Gastrocnemius medialis (tissue), 4 donors: Measurements from ENCODE around the gene FRAT1. TPM values are rescaled to one million over a fixed set of nuclear protein-coding genes. Genes with fewer than 3 reads are reported as not detected.

ENCODE experiments used
- ATAC-seq, 2 donors: fragments of 150-250 bp; one replicate each; pipeline ENCODE4 v1.9.1; 2016
- DNase-seq, 2 donors: peaks; one replicate each; pipeline ENCODE4 v3.0.0-alpha.2; 2019
- H3K27ac ChIP-seq, 4 donors: fragments of 200-600 bp; sonication (generic); 1 replicate in 1 of 4; 2 replicates in 3 of 4; pipeline ENCODE4 v1.5.1; 2016 to 2018; ENCODE audit warnings: mild to moderate bottlenecking in 2 of 4, moderate library complexity in 1 of 4
- H3K27me3 ChIP-seq, 3 donors: fragments of 200-600 bp; sonication (generic) in 2 of 3; 1 replicate in 1 of 3; 2 replicates in 2 of 3; pipeline versions ENCODE4 v1.5.1 to v1.6.0; 2016 to 2019; ENCODE audit warnings: mild to moderate bottlenecking in 1 of 3, moderate library complexity in 1 of 3
- H3K36me3 ChIP-seq, 2 donors: fragments of 200-600 bp; sonication (generic) in 1 of 2; one replicate each; pipeline ENCODE4 v1.5.1; 2017 to 2018
- H3K4me1 ChIP-seq, 2 donors: fragments of 200-600 bp; sonication (generic) in 1 of 2; one replicate each; pipeline ENCODE4 v1.5.1; 2016 to 2017; ENCODE audit warnings: mild to moderate bottlenecking in 2 of 2
- H3K4me3 ChIP-seq, 4 donors: fragments of 200-600 bp; sonication (generic) in 3 of 4; 1 replicate in 1 of 4; 2 replicates in 3 of 4; pipeline ENCODE4 v1.5.1; 2016 to 2019; ENCODE audit warnings: mild to moderate bottlenecking in 2 of 4
- H3K9me3 ChIP-seq, 3 donors: fragments of 200-600 bp; sonication (generic) in 2 of 3; 1 replicate in 1 of 3; 2 replicates in 2 of 3; pipeline ENCODE4 v1.5.1; 2016 to 2019
- CTCF ChIP-seq, 5 experiments: fragments of 450-650 bp in 3 of 5; fragments of 200-600 bp in 2 of 5; sonication (generic) in 2 of 5; IDR thresholded peaks in 4 of 5; conservative IDR thresholded peaks in 1 of 5; 1 replicate in 4 of 5; 2 replicates in 1 of 5; pipeline ENCODE4 v1.5.1; 2016 to 2019; ENCODE audit warnings: antibody characterized with exemption in 5 of 5, mild to moderate bottlenecking in 3 of 5, moderate library complexity in 3 of 5
- POLR2A ChIP-seq, 2 donors: fragments of 450-650 bp; IDR thresholded peaks; one replicate each; pipeline ENCODE4 v1.6.1; 2017; ENCODE audit warnings: antibody characterized with exemption in 2 of 2, mild to moderate bottlenecking in 2 of 2, moderate library complexity in 2 of 2
- in situ Hi-C, 4 donors: fragments of 200-750 bp; cut with MboI; loops; one replicate each; pipeline versions ENCODE4 v1.15.0 to v1.8.0; 2017; ENCODE audit warnings: low sequenced_read_pairs in 4 of 4
- intact Hi-C: fragments of 100-400 bp; cut with DNase I; formaldehyde crosslinking; loops from one replicate; pipeline ENCODE4 v1.15.1; 2023; ENCODE audit warnings: low total_unique reads
- total RNA-seq, 4 donors: library from RNA; depleted of rRNA; stranded (reverse); fragments of >200 nt; gene quantifications; one replicate each; pipeline versions ENCODE4 v1.1.0 to v1.2.3, GENCODE V29; 2016

The FRAT1 gene
- total RNA-seq, 4 donors from 2014 or later, result 1.7 to 7.6 (median 3.2) TPM

- Histone ChIP-seq H3K4me1 (peaks cover 9 to 10% of the 10 kb centered on the region in 2 donors), H3K27ac (peak overlapping the region; percentile 87 to 95 (median 88)), H3K27me3 (no peaks in the 10 kb centered on the region), H3K36me3 (no peaks in the 10 kb centered on the region), H3K9me3 (no peaks in the 10 kb centered on the region), H3K4me3 (peak overlapping the region; percentile 79 to 97 (median 87))
- in situ Hi-C loops, result no loop called here
- DNase-seq (no peak), ATAC-seq (no peak)
- TF ChIP-seq CTCF (IDR thresholded peaks at IDR 0.05 in 4 of 5, conservative IDR thresholded peaks at IDR 0.05 in 1 of 5) (no peak), POLR2A (IDR thresholded peaks at IDR 0.05) (no peak)
- intact Hi-C loops, result loop anchor here (1.0 to 5.0 kb wide), 2 partner anchors 28 to 41 kb away; partner anchors contain the start of genes FRAT1 and FRAT2
Measured at GRCh38 chr10:97291357-97292096, 27.5 kb upstream of the FRAT1 start.

- in situ Hi-C loops (no loop called here), intact Hi-C loops (loop anchor here (1.0 to 5.0 kb wide), 2 partner anchors 27 to 40 kb away; partner anchors contain the start of genes FRAT1 and FRAT2)
- no peaks in the 10 kb centered on the region for H3K9me3 ChIP-seq
- H3K27ac ChIP-seq, result peak within 1 kb of the TSS; percentile 87 to 95 (median 88)
- DNase-seq (peak; percentile 97), ATAC-seq (peak; percentile 100)
- H3K27me3 ChIP-seq, result no peaks in the 10 kb centered on the region
- TF ChIP-seq CTCF (IDR thresholded peaks at IDR 0.05 in 4 of 5, conservative IDR thresholded peaks at IDR 0.05 in 1 of 5) (no peak), POLR2A (IDR thresholded peaks at IDR 0.05) (peak; percentile 38 to 66)
- H3K4me1 ChIP-seq, result peaks cover 9 to 10% of the 10 kb centered on the region in 2 donors
- peak within 1 kb of the TSS; percentile 79 to 97 (median 87) for H3K4me3 ChIP-seq
- no peaks in the 10 kb centered on the region for H3K36me3 ChIP-seq
Measured at GRCh38 chr10:97292097-97292861, 26.8 kb upstream of the FRAT1 start, which contains the start of gene ARHGAP19. Gene ARHGAP19 (minus strand): TSS chr10:97292637. CDS start chr10:97292627, 10 bp downstream.

- in situ Hi-C loops, result no loop called here
- no peak for DNase-seq
- Histone ChIP-seq H3K9me3 (no peaks in the 10 kb centered on the region), H3K27ac (peak overlapping the region in 1 of 4 donors; percentile 89), H3K4me3 (peak overlapping the region in 2 of 4 donors; percentile 79 to 95), H3K36me3 (no peaks in the 10 kb centered on the region), H3K27me3 (no peaks in the 10 kb centered on the region), H3K4me1 (peaks cover 9 to 10% of the 10 kb centered on the region in 2 donors)
- intact Hi-C loops, result loop anchor here (1.0 to 5.0 kb wide), 2 partner anchors 26 to 39 kb away; partner anchors contain the start of genes FRAT1 and FRAT2
- TF ChIP-seq POLR2A (IDR thresholded peaks at IDR 0.05) (no peak), CTCF (IDR thresholded peaks at IDR 0.05 in 4 of 5, conservative IDR thresholded peaks at IDR 0.05 in 1 of 5) (no peak)
- ATAC-seq, result peak; percentile 0 to 2
Measured at GRCh38 chr10:97292862-97293198, 26.2 kb upstream of the FRAT1 start.

- H3K4me3 ChIP-seq, result no peak overlapping the region
- H3K27me3 ChIP-seq, result no peaks in the 10 kb centered on the region
- intact Hi-C loops, result no loop called here
- no peak for DNase-seq
- in situ Hi-C loops, result no loop called here
- no peaks in the 10 kb centered on the region for H3K36me3 ChIP-seq
- H3K27ac ChIP-seq, result no peak overlapping the region
- no peak for ATAC-seq
- no peaks in the 10 kb centered on the region for H3K9me3 ChIP-seq
- peaks cover 0 to 2% of the 10 kb centered on the region in 2 donors for H3K4me1 ChIP-seq
- TF ChIP-seq CTCF (IDR thresholded peaks at IDR 0.05 in 4 of 5, conservative IDR thresholded peaks at IDR 0.05 in 1 of 5) (no peak), POLR2A (IDR thresholded peaks at IDR 0.05) (no peak)
Measured at GRCh38 chr10:97297556-97298222, 21.4 kb upstream of the FRAT1 start.
